Subcutaneous abdominal adipose tissue (tissue), 5 donors: ENCODE measurements around the gene MYRF.

Experiments used
- H3K27ac ChIP-seq: one replicate; pipeline ENCODE4 v1.7.0; 2013; ENCODE audit warnings: low read depth, mild to moderate bottlenecking, inconsistent platforms, low read length, moderate library complexity
- H3K27me3 ChIP-seq, 5 donors: one replicate each; pipeline ENCODE4 v1.7.0; 2013; ENCODE audit warnings: low read length in 5 of 5, inconsistent platforms in 1 of 5; ENCODE audit not compliant: control insufficient read depth in 5 of 5, insufficient read depth in 4 of 5
- H3K36me3 ChIP-seq, 5 donors: one replicate each; pipeline ENCODE4 v1.7.0; 2013; ENCODE audit warnings: low read length in 5 of 5; ENCODE audit not compliant: control insufficient read depth in 5 of 5, insufficient read depth in 5 of 5
- H3K4me1 ChIP-seq, 5 donors: one replicate each; pipeline ENCODE4 v1.7.0; 2013; ENCODE audit warnings: low read length in 5 of 5, mild to moderate bottlenecking in 3 of 5, moderate library complexity in 1 of 5; ENCODE audit not compliant: control insufficient read depth in 5 of 5, insufficient read depth in 5 of 5
- H3K4me3 ChIP-seq, 5 donors: one replicate each; pipeline ENCODE4 v1.7.0; 2013; ENCODE audit warnings: low read length in 5 of 5, low read depth in 1 of 5
- H3K9ac ChIP-seq, 5 donors: one replicate each; pipeline ENCODE4 v1.7.0; 2013; ENCODE audit warnings: low read length in 5 of 5, mild to moderate bottlenecking in 4 of 5, moderate library complexity in 3 of 5
- H3K9me3 ChIP-seq, 5 donors: one replicate each; pipeline ENCODE4 v1.7.0; 2013; ENCODE audit warnings: low read length in 5 of 5; ENCODE audit not compliant: control insufficient read depth in 5 of 5
- donor health status: healthy.
- donor health status: healthy.
- donor health status: healthy.
- donor health status: healthy.
- donor health status: healthy.

MYRF gene

DNA sequence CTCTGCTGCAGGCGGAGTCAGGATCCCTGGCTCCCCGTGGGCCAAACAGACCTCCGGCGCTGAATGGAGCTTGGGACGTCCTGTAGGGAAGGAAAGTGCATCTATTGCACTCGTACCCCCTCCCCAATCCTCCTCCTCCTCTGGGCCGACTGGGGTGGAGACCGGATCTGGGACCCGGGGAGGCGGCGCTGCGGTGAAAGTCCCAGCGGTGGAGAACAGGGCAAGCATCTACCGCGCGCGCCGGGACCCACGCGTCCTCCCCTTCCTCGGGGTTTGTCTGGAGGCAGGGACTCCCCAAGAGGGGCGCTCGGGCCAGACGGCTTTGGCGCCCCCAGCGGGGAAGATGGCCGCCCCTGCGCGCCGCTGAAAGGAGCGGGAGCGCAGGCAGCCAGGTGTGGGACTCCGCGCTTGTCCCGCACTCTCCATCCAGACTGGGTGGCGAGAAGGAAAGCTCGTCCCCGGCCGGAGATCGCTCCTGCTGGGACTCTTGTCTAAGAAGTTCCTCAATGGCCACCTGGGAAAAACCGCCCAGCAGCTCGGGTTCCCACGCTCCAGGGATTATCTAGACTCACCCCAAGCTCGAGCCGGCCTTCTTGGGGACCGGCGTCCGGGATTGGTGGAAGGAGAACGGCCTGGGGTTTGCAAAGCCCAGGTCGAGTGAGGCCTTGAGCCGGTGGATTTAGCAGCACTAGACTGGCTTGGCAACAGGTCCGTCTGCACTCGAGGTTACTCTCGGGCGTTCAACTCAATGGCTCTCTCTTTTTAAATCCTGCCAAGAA is 76.4 kb downstream of the MYRF start:
- Histone ChIP-seq H3K4me3 (peak overlapping the region; percentile 51 to 77 (median 68)), H3K27ac (peak overlapping the region; percentile 55), H3K9me3 (no peaks in the 10 kb centered on the region), H3K36me3 (no peaks in the 10 kb centered on the region), H3K27me3 (peaks cover 0 to 4% (median 0%) of the 10 kb centered on the region in 5 donors), H3K4me1 (peaks cover 12 to 53% (median 40%) of the 10 kb centered on the region in 5 donors), H3K9ac (peak overlapping the region; percentile 36 to 81 (median 62))

DNA sequence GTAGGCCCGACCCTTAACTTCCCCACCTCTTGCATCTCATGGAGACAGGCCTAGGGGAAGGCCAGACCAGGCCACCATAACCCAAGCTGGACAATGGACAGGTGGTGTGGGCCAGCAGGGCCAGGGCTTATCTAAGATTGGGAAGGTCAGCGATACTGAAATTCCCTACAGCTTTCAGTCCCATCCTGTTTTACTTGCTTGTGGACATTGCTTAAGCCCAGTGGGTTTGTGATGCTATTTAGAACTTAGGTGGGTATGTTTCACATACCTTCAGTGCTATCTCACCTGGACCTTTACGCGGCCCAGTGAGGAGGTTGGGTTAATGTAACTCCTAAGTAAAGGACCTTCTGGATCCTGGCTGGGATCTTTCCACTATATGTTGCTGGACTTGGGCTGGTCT is 77.4 kb downstream of the MYRF start:
- peak overlapping the region in 1 of 5 donors; percentile 77 for H3K4me3 ChIP-seq
- H3K9ac ChIP-seq = peak overlapping the region in 1 of 5 donors; percentile 21
- peaks cover 0 to 4% (median 0%) of the 10 kb centered on the region in 5 donors for H3K27me3 ChIP-seq
- H3K9me3 ChIP-seq = no peaks in the 10 kb centered on the region
- H3K27ac ChIP-seq = peak overlapping the region; percentile 55
- H3K4me1 ChIP-seq = peaks cover 14 to 62% (median 48%) of the 10 kb centered on the region in 5 donors
- H3K36me3 ChIP-seq = no peaks in the 10 kb centered on the region

GRCh38 chr11:61830237-61831105 is 78.0 kb downstream of the MYRF start:
- Histone ChIP-seq H3K4me3 (no peak overlapping the region), H3K9me3 (no peaks in the 10 kb centered on the region), H3K4me1 (peaks cover 14 to 67% (median 52%) of the 10 kb centered on the region in 5 donors), H3K9ac (no peak overlapping the region), H3K27ac (peak overlapping the region; percentile 55), H3K27me3 (peaks cover 0 to 4% (median 0%) of the 10 kb centered on the region in 5 donors), H3K36me3 (no peaks in the 10 kb centered on the region)

DNA sequence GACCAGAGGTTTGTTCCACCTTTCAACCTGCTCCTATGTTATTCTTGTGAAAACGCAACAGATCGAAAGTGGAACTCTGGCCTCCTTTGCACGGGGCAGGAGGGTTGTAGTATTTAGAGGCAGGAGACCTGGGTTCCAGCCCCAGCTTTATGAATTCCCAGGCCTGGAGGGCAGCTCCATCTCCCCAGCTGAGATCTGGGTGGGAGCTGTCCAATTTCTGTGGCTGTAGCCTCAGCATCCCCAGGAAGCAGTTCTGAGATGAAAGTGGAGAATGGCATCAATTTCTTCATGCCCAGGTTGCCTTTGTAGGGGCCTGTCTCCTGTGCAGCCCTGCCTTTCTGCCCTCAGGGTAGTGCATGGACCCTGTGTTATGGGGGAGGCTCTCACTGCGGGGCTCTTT is 79.8 kb downstream of the MYRF start:
- Histone ChIP-seq H3K9me3 (no peaks in the 10 kb centered on the region), H3K4me1 (peaks cover 14 to 65% (median 47%) of the 10 kb centered on the region in 5 donors), H3K4me3 (no peak overlapping the region), H3K9ac (no peak overlapping the region), H3K27ac (no peak overlapping the region), H3K27me3 (peaks cover 0 to 4% (median 0%) of the 10 kb centered on the region in 5 donors), H3K36me3 (no peaks in the 10 kb centered on the region)

DNA sequence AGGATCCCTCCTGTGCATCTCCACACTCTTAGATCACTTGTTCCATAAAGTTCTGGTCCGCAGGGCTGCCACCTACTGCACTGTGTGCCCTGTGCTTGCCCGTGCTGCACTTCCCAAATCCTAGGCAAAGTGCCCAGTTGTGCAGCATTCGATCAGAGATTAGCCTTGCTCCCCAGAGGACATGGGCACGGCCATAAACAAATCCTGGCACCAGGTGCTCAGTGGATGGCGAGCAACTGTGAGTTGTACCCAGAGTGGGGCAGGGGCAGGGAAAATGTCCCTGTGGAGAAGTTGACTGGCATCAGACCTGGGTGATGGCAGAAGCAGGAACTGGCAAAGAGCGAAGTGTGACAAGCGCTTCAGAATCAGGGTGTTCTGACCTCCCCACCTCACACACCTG is 80.3 kb downstream of the MYRF start:
- peaks cover 14 to 60% (median 41%) of the 10 kb centered on the region in 5 donors for H3K4me1 ChIP-seq
- no peak overlapping the region for H3K9ac ChIP-seq
- H3K4me3 ChIP-seq = no peak overlapping the region
- peaks cover 0 to under 1% (median 0%) of the 10 kb centered on the region in 5 donors for H3K36me3 ChIP-seq
- no peaks in the 10 kb centered on the region for H3K9me3 ChIP-seq
- H3K27ac ChIP-seq = no peak overlapping the region
- peaks cover 0 to 4% (median 0%) of the 10 kb centered on the region in 5 donors for H3K27me3 ChIP-seq

GRCh38 chr11:61833471-61833870 is 81.0 kb downstream of the MYRF start:
- H3K4me1 ChIP-seq = peaks cover 14 to 53% (median 34%) of the 10 kb centered on the region in 5 donors
- H3K9me3 ChIP-seq = no peaks in the 10 kb centered on the region
- no peak overlapping the region for H3K27ac ChIP-seq
- peaks cover 0 to 4% (median 0%) of the 10 kb centered on the region in 5 donors for H3K27me3 ChIP-seq
- H3K36me3 ChIP-seq = peaks cover 0 to 8% (median under 1%) of the 10 kb centered on the region in 5 donors
- H3K4me3 ChIP-seq = no peak overlapping the region
- no peak overlapping the region for H3K9ac ChIP-seq

- no peaks in the 10 kb centered on the region for H3K9me3 ChIP-seq
- H3K9ac ChIP-seq = no peak overlapping the region
- H3K36me3 ChIP-seq = peaks cover 0 to 12% (median 4%) of the 10 kb centered on the region in 5 donors
- peaks cover 0 to 3% (median 0%) of the 10 kb centered on the region in 5 donors for H3K27me3 ChIP-seq
- peak overlapping the region; percentile 46 for H3K27ac ChIP-seq
- H3K4me1 ChIP-seq = peaks cover 13 to 48% (median 30%) of the 10 kb centered on the region in 5 donors
- H3K4me3 ChIP-seq = no peak overlapping the region
Observed at GRCh38 chr11:61833926-61834277, 81.5 kb downstream of the MYRF start.

GRCh38 chr11:61834278-61835048 is 82.0 kb downstream of the MYRF start:
- H3K4me1 ChIP-seq = peaks cover 7 to 43% (median 24%) of the 10 kb centered on the region in 5 donors
- H3K27ac ChIP-seq = peak overlapping the region; percentile 46
- H3K4me3 ChIP-seq = no peak overlapping the region
- peaks cover 0 to 13% (median 5%) of the 10 kb centered on the region in 5 donors for H3K36me3 ChIP-seq
- H3K9ac ChIP-seq = peak overlapping the region in 1 of 5 donors; percentile 10
- no peaks in the 10 kb centered on the region for H3K9me3 ChIP-seq
- H3K27me3 ChIP-seq = no peaks in the 10 kb centered on the region

- H3K27me3 ChIP-seq = no peaks in the 10 kb centered on the region
- no peak overlapping the region for H3K27ac ChIP-seq
- no peaks in the 10 kb centered on the region for H3K9me3 ChIP-seq
- H3K4me3 ChIP-seq = no peak overlapping the region
- no peak overlapping the region for H3K9ac ChIP-seq
- peaks cover 0 to 27% (median 22%) of the 10 kb centered on the region in 5 donors for H3K36me3 ChIP-seq
- H3K4me1 ChIP-seq = peaks cover 2 to 25% (median 14%) of the 10 kb centered on the region in 5 donors
Observed at GRCh38 chr11:61836193-61836592, 83.8 kb downstream of the MYRF start.
